LNCAP (cell line): ENCODE measurements around the gene ITPR3.

Experiments
- CTCF ChIP-seq: fragments of 450-650 bp; IDR thresholded peaks from 2 replicates; pipeline ENCODE4 v1.5.1; 2017; ENCODE audit warnings: mild to moderate bottlenecking

Gene ITPR3

GRCh38 chr6:33744001-33744848 is 123.1 kb downstream of the ITPR3 start:
- peak; percentile 86 for TF ChIP-seq CTCF

GRCh38 chr6:33744895-33745546 is 123.9 kb downstream of the ITPR3 start:
- no peak for TF ChIP-seq CTCF

- TF ChIP-seq CTCF: no peak
Measured at GRCh38 chr6:33745548-33745947, 124.4 kb downstream of the ITPR3 start.
